Measurements from ENCODE around the gene ICA1L.

DNA sequence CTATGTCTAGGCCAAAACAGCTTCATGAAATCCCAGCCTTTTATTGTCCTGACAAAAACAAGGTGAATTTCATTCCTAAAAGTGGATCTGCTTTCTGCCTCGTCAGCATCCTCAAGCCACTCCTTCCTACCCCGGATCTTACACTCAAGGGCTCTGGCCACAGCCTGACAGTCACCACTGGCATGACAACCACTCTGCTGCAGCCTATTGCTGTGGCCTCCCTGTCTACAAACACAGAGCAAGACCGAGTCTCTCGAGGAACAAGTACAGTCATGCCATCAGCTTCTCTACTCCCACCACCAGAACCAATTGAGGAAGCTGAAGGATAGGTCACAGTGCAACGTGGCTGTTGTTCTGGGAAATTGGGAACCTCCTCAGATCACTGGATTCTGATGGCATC is 106.1 kb downstream of the ICA1L start:
- no peak for TF ChIP-seq ARNT2 (CRISPR knock-in tag; IDR thresholded peaks at IDR 0.05; ENCODE audit: low read depth)
- TF ChIP-seq ZNF674 (CRISPR knock-in tag; IDR thresholded peaks at IDR 0.05; ENCODE audit: low read depth) = no peak
- TF ChIP-seq CREM (IDR thresholded peaks at IDR 0.05) = no peak
- TF ChIP-seq CREM (CRISPR knock-in tag; IDR thresholded peaks at IDR 0.05) = no peak
- TF ChIP-seq RAD21 (CRISPR knock-in tag; IDR thresholded peaks at IDR 0.05) = no peak
- no peak for TF ChIP-seq ZMYM4 (CRISPR knock-in tag; IDR thresholded peaks at IDR 0.05)
- TF ChIP-seq PHB2 (IDR thresholded peaks at IDR 0.05; ENCODE audit: partially characterized antibody) = no peak
- TF ChIP-seq, protein P1, sequence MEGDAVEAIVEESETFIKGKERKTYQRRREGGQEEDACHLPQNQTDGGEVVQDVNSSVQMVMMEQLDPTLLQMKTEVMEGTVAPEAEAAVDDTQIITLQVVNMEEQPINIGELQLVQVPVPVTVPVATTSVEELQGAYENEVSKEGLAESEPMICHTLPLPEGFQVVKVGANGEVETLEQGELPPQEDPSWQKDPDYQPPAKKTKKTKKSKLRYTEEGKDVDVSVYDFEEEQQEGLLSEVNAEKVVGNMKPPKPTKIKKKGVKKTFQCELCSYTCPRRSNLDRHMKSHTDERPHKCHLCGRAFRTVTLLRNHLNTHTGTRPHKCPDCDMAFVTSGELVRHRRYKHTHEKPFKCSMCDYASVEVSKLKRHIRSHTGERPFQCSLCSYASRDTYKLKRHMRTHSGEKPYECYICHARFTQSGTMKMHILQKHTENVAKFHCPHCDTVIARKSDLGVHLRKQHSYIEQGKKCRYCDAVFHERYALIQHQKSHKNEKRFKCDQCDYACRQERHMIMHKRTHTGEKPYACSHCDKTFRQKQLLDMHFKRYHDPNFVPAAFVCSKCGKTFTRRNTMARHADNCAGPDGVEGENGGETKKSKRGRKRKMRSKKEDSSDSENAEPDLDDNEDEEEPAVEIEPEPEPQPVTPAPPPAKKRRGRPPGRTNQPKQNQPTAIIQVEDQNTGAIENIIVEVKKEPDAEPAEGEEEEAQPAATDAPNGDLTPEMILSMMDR (CRISPR knock-in tag; IDR thresholded peaks at IDR 0.05) = no peak

All from HepG2 (cell line).